ENCODE results near the gene YDJC. TPM values are rescaled to one million over a fixed set of nuclear protein-coding genes. Genes with fewer than 3 reads are reported as not detected.

Gene YDJC
- total and polyA plus RNA-seq, 2 of the 13 experiments (the other 11 are each of a cell fraction or from before 2014, with no cell fraction given): 15.3 to 32.0 TPM

GRCh38 chr22:21657360-21658032 lies 27.7 kb upstream of the YDJC start (continued):
- no peak for TF ChIP-seq EP300 (IDR thresholded peaks at IDR 0.05; ENCODE audit: low read depth in 2 of 2, low read length in 2 of 2)
- TF ChIP-seq EP300 (CRISPR knock-in tag; IDR thresholded peaks at IDR 0.05; ENCODE audit: borderline replicate concordance): 0 out of 2 replicates have a peak, but pooled peaks have one; percentile 10
- TF ChIP-seq HMG20A (CRISPR knock-in tag; IDR thresholded peaks at IDR 0.05; ENCODE audit: borderline replicate concordance): no peak
- TF ChIP-seq MXD4 (CRISPR knock-in tag; IDR thresholded peaks at IDR 0.05): 0 out of 2 replicates have a peak, but pooled peaks have one; percentile 43
- TF ChIP-seq MYNN (CRISPR knock-in tag; IDR thresholded peaks at IDR 0.05; ENCODE audit: low read depth): no peak
- TF ChIP-seq SATB2 (CRISPR knock-in tag; IDR thresholded peaks at IDR 0.05): no peak
- no peak for TF ChIP-seq ZSCAN12 (CRISPR knock-in tag; IDR thresholded peaks at IDR 0.05)
- no peak for TF ChIP-seq ZNF839 (CRISPR knock-in tag; IDR thresholded peaks at IDR 0.05; ENCODE audit: borderline replicate concordance)
- TF ChIP-seq ZNF567 (CRISPR knock-in tag; IDR thresholded peaks at IDR 0.05; ENCODE audit: borderline replicate concordance): no peak
- no peak for TF ChIP-seq ZNF10 (CRISPR knock-in tag; IDR thresholded peaks at IDR 0.05; ENCODE audit: borderline replicate concordance, low read depth)
- TF ChIP-seq E2F5 (CRISPR knock-in tag; conservative IDR thresholded peaks at IDR 0.05): no peak; the same call in 1 of the 2 replicates
- peak; percentile 59 for TF ChIP-seq THAP11 (CRISPR knock-in tag; IDR thresholded peaks at IDR 0.05)
- no peak for TF ChIP-seq ZNF775 (CRISPR knock-in tag; IDR thresholded peaks at IDR 0.05; ENCODE audit: borderline replicate concordance)
- TF ChIP-seq ZBTB4 (CRISPR knock-in tag; IDR thresholded peaks at IDR 0.05; ENCODE audit: borderline replicate concordance): no peak
- peak; percentile 52; the same call in 1 of the 2 replicates for TF ChIP-seq BHLHE40 (IDR thresholded peaks at IDR 0.05; ENCODE audit: low read length)
- TF ChIP-seq, protein P1, sequence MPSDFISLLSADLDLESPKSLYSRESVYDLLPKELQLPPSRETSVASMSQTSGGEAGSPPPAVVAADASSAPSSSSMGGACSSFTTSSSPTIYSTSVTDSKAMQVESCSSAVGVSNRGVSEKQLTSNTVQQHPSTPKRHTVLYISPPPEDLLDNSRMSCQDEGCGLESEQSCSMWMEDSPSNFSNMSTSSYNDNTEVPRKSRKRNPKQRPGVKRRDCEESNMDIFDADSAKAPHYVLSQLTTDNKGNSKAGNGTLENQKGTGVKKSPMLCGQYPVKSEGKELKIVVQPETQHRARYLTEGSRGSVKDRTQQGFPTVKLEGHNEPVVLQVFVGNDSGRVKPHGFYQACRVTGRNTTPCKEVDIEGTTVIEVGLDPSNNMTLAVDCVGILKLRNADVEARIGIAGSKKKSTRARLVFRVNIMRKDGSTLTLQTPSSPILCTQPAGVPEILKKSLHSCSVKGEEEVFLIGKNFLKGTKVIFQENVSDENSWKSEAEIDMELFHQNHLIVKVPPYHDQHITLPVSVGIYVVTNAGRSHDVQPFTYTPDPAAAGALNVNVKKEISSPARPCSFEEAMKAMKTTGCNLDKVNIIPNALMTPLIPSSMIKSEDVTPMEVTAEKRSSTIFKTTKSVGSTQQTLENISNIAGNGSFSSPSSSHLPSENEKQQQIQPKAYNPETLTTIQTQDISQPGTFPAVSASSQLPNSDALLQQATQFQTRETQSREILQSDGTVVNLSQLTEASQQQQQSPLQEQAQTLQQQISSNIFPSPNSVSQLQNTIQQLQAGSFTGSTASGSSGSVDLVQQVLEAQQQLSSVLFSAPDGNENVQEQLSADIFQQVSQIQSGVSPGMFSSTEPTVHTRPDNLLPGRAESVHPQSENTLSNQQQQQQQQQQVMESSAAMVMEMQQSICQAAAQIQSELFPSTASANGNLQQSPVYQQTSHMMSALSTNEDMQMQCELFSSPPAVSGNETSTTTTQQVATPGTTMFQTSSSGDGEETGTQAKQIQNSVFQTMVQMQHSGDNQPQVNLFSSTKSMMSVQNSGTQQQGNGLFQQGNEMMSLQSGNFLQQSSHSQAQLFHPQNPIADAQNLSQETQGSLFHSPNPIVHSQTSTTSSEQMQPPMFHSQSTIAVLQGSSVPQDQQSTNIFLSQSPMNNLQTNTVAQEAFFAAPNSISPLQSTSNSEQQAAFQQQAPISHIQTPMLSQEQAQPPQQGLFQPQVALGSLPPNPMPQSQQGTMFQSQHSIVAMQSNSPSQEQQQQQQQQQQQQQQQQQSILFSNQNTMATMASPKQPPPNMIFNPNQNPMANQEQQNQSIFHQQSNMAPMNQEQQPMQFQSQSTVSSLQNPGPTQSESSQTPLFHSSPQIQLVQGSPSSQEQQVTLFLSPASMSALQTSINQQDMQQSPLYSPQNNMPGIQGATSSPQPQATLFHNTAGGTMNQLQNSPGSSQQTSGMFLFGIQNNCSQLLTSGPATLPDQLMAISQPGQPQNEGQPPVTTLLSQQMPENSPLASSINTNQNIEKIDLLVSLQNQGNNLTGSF (CRISPR knock-in tag; IDR thresholded peaks at IDR 0.05): peak; percentile 3; the same call in 1 of the 2 replicates
- TF ChIP-seq ZFYVE20 (CRISPR knock-in tag; IDR thresholded peaks at IDR 0.05; ENCODE audit: borderline replicate concordance, low read depth): no peak
- TF ChIP-seq KDM6A (CRISPR knock-in tag; IDR thresholded peaks at IDR 0.05; ENCODE audit: low read depth): no peak
- TF ChIP-seq ZEB1 (IDR thresholded peaks at IDR 0.05; ENCODE audit: insufficient replicate concordance, low read depth): no peak
- TF ChIP-seq MAZ (IDR thresholded peaks at IDR 0.05; ENCODE audit: borderline replicate concordance, low read depth, low read length): no peak
- TF ChIP-seq MAZ (CRISPR knock-in tag; IDR thresholded peaks at IDR 0.05; ENCODE audit: low read depth): peak; percentile 58
